SK-N-SH (cell line): ENCODE data around the gene GRK5.
"Not testable (repeated sequence)": the region's sequence is repeated elsewhere in the genome, so short reads cannot be mapped to it uniquely, and the experiment has no call there.

Source experiments
- EP300 ChIP-seq, 2 experiments: IDR thresholded peaks; 2 replicates each; pipeline versions ENCODE4 v1.4.0 to v1.6.1; 2012; ENCODE audit warnings: borderline replicate concordance in 1 of 2, low read depth in 1 of 2, low read length in 1 of 2
- MXI1 ChIP-seq: IDR thresholded peaks from 2 replicates; pipeline ENCODE4 v1.6.1; 2012; ENCODE audit warnings: mild to moderate bottlenecking, low read depth, low read length, improper control_type of control experiment
- NFIC ChIP-seq: IDR thresholded peaks from 2 replicates; pipeline ENCODE4 v1.4.0; 2012; ENCODE audit warnings: borderline replicate concordance
- NRF1 ChIP-seq: IDR thresholded peaks from 2 replicates; pipeline ENCODE4 v1.6.1; 2012; ENCODE audit warnings: low read depth, mild to moderate bottlenecking, low read length
- POLR2AphosphoS5 ChIP-seq: IDR thresholded peaks from 2 replicates; pipeline ENCODE4 v1.6.1; 2012; ENCODE audit warnings: low read depth, low read length
- RCOR1 ChIP-seq: fragments of 150-350 bp; IDR thresholded peaks from 2 replicates; pipeline ENCODE4 v1.6.1; 2017; ENCODE audit warnings: antibody characterized with exemption, low read length
- RFX5 ChIP-seq: IDR thresholded peaks from 2 replicates; pipeline ENCODE4 v1.6.1; 2012; ENCODE audit warnings: mild to moderate bottlenecking, improper control_type of control experiment, low read length
- TCF12 ChIP-seq: IDR thresholded peaks from 2 replicates; pipeline ENCODE4 v1.4.0; 2012
- TEAD4 ChIP-seq: IDR thresholded peaks from 2 replicates; pipeline ENCODE4 v1.4.0; 2012; ENCODE audit warnings: mild to moderate bottlenecking, borderline replicate concordance; ENCODE audit not compliant: insufficient read depth
- YY1 ChIP-seq: IDR thresholded peaks from 2 replicates; pipeline ENCODE4 v1.4.0; 2012; ENCODE audit warnings: low read depth, mild to moderate bottlenecking
- TF ChIP-seq, protein P1 (sequence below): fragments of 200-600 bp; sonication (generic); IDR thresholded peaks from 2 replicates; pipeline ENCODE4 v1.6.1; 2017; ENCODE audit warnings: antibody characterized with exemption, mild to moderate bottlenecking, moderate library complexity
- TF ChIP-seq, protein P2 (sequence below): IDR thresholded peaks from 2 replicates; pipeline ENCODE4 v1.4.0; 2012; ENCODE audit warnings: low read depth
- TF ChIP-seq, protein P3 (sequence below): fragments of 150-350 bp; IDR thresholded peaks from 2 replicates; pipeline ENCODE4 v1.6.1; 2017; ENCODE audit warnings: antibody characterized with exemption, low read length, low read depth, borderline replicate concordance

DNA sequence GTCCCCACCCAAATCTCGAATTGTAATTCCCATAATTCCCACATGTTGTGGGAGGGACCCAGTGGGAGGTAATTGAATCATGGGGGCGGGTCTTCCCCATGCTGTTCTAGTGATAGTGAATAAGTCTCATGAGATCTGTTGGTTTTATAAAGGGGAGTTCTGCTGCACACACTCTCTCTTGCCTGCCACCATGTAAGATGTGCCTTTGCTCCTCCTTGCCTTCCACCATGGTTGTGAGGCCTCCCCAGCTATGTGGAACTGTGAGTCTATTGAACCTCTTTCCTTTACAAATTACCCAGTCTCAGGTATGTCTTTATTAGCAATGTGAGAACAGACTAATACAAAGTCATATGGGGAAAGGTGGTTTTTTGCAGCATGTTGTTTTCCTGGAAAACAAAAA is 255.8 kb downstream of the GRK5 start:
- TF ChIP-seq, protein P1, sequence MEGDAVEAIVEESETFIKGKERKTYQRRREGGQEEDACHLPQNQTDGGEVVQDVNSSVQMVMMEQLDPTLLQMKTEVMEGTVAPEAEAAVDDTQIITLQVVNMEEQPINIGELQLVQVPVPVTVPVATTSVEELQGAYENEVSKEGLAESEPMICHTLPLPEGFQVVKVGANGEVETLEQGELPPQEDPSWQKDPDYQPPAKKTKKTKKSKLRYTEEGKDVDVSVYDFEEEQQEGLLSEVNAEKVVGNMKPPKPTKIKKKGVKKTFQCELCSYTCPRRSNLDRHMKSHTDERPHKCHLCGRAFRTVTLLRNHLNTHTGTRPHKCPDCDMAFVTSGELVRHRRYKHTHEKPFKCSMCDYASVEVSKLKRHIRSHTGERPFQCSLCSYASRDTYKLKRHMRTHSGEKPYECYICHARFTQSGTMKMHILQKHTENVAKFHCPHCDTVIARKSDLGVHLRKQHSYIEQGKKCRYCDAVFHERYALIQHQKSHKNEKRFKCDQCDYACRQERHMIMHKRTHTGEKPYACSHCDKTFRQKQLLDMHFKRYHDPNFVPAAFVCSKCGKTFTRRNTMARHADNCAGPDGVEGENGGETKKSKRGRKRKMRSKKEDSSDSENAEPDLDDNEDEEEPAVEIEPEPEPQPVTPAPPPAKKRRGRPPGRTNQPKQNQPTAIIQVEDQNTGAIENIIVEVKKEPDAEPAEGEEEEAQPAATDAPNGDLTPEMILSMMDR = not testable (repeated sequence)
- TF ChIP-seq POLR2AphosphoS5; MXI1; TEAD4; RCOR1; TCF12; RFX5; NFIC; NRF1; YY1; EP300 (IDR thresholded peaks at IDR 0.05; ENCODE audit: borderline replicate concordance in 1 of 2, low read depth in 1 of 2, low read length in 1 of 2): not testable (repeated sequence)
- TF ChIP-seq, protein P2, sequence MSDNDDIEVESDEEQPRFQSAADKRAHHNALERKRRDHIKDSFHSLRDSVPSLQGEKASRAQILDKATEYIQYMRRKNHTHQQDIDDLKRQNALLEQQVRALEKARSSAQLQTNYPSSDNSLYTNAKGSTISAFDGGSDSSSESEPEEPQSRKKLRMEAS = not testable (repeated sequence)
- TF ChIP-seq, protein P3, sequence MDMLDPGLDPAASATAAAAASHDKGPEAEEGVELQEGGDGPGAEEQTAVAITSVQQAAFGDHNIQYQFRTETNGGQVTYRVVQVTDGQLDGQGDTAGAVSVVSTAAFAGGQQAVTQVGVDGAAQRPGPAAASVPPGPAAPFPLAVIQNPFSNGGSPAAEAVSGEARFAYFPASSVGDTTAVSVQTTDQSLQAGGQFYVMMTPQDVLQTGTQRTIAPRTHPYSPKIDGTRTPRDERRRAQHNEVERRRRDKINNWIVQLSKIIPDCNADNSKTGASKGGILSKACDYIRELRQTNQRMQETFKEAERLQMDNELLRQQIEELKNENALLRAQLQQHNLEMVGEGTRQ = not testable (repeated sequence)
